HG03354 (cell line): ENCODE measurements around the gene INPP5K.
"Not testable (repeated sequence)": the region's sequence is repeated elsewhere in the genome, so short reads cannot be mapped to it uniquely, and the experiment has no call there.

ENCODE experiments used
- ATAC-seq: cut with Tn5 transposase; IDR thresholded peaks from one replicate; pipeline ENCODE4 v1.9.1; 2021; ENCODE audit warnings: mild to moderate bottlenecking; ENCODE audit not compliant: unreplicated experiment, poor library complexity, severe bottlenecking

INPP5K gene

GRCh38 chr17:1509290-1509881 lies 7.0 kb downstream of the INPP5K start:
- ATAC-seq = no peak

GRCh38 chr17:1508709-1509108 lies 7.7 kb downstream of the INPP5K start:
- ATAC-seq = not testable (repeated sequence)

- no peak for ATAC-seq
These were observed 9.7 kb downstream of the INPP5K start for GRCh38 chr17:1506649-1507267.

- ATAC-seq = no peak
These were observed 10.8 kb downstream of the INPP5K start for GRCh38 chr17:1505586-1505985.

GRCh38 chr17:1504866-1505265 lies 11.5 kb downstream of the INPP5K start:
- ATAC-seq = no peak

- no peak for ATAC-seq
These were observed 12.7 kb downstream of the INPP5K start for GRCh38 chr17:1503699-1504098.

GRCh38 chr17:1498869-1499268 lies 17.5 kb downstream of the INPP5K start:
- ATAC-seq = no peak

GRCh38 chr17:1498233-1498632 lies 18.2 kb downstream of the INPP5K start:
- no peak for ATAC-seq

- no peak for ATAC-seq
These were observed 18.6 kb downstream of the INPP5K start for GRCh38 chr17:1497831-1498230.

- ATAC-seq = no peak
These were observed 19.5 kb downstream of the INPP5K start for GRCh38 chr17:1496869-1497268.

GRCh38 chr17:1495265-1495989 lies 21.0 kb downstream of the INPP5K start:
- no peak for ATAC-seq

- ATAC-seq = no peak
These were observed 21.6 kb downstream of the INPP5K start for GRCh38 chr17:1494736-1495253.

GRCh38 chr17:1494203-1494602 lies 22.2 kb downstream of the INPP5K start:
- ATAC-seq = no peak

- ATAC-seq = no peak
These were observed 23.0 kb downstream of the INPP5K start for GRCh38 chr17:1493291-1493980.

- no peak for ATAC-seq
These were observed 23.9 kb downstream of the INPP5K start, which contains the start of gene MYO1C for GRCh38 chr17:1492249-1493206. Gene MYO1C (minus strand): TSS chr17:1492686. CDS start chr17:1492487, 199 bp downstream.

GRCh38 chr17:1491443-1492248 lies 24.8 kb downstream of the INPP5K start:
- ATAC-seq = peak; percentile 37

- no peak for ATAC-seq
These were observed 25.6 kb downstream of the INPP5K start for GRCh38 chr17:1490643-1491442.
